GM06990 (cell line): ENCODE measurements around the gene TSPAN6.

Experiments
- DNase-seq: peaks from one replicate; pipeline ENCODE4 v3.0.0-alpha.2; 2011; ENCODE audit not compliant: insufficient read length; ENCODE audit errors: extremely low read depth
- H3K27me3 ChIP-seq: replicated peaks from 2 replicates; pipeline ENCODE4 v1.6.0; 2011; ENCODE audit warnings: low read length; ENCODE audit not compliant: control insufficient read depth, insufficient read depth
- H3K36me3 ChIP-seq: 2 replicates; pipeline ENCODE4 v1.5.1; 2011; ENCODE audit warnings: low read length; ENCODE audit not compliant: control insufficient read depth, insufficient read depth
- H3K4me3 ChIP-seq: replicated peaks from 2 replicates; pipeline ENCODE4 v1.5.1; 2011; ENCODE audit warnings: low read depth, mild to moderate bottlenecking, control low read depth, low read length
- CTCF ChIP-seq: IDR thresholded peaks from 2 replicates; pipeline ENCODE4 v1.5.1; 2011; ENCODE audit warnings: low read length, control low read depth, mild to moderate bottlenecking, inconsistent platforms; ENCODE audit not compliant: insufficient read depth, poor library complexity, severe bottlenecking

The TSPAN6 gene

GRCh38 chrX:100647095-100647494 is 10.5 kb upstream of the TSPAN6 start:
- DNase-seq = no peak
- no peak for TF ChIP-seq CTCF
- no peak overlapping the region for H3K4me3 ChIP-seq
- no peaks in the 10 kb centered on the region; the same call in 1 of the 2 replicates for H3K27me3 ChIP-seq
- H3K36me3 ChIP-seq = no peaks in the 10 kb centered on the region

DNA sequence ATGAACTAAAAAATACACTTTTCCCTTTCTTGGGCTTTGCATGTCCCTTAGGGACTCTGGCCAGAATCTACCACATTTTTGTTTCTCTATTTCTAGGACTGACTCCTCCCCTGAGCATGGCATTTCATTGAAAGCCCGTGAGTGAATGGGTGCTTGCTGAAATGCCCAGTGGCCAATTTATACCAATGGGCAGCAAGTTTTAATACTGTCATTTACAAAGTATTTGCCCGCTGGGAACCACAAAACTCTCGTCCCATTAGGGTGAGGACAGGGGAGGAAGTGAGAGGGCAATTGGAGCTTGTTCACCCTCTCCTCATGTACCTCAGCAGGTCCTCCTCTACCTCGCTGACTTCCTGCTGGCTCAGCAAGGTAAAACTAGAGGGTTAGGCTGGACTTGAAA is 8.5 kb upstream of the TSPAN6 start:
- no peaks in the 10 kb centered on the region; the same call in 1 of the 2 replicates for H3K27me3 ChIP-seq
- no peaks in the 10 kb centered on the region for H3K36me3 ChIP-seq
- H3K4me3 ChIP-seq = no peak overlapping the region
- TF ChIP-seq CTCF = no peak
- no peak for DNase-seq

GRCh38 chrX:100643956-100644860 is 7.6 kb upstream of the TSPAN6 start, which contains the start of gene SRPX2:
SRPX2 (plus strand) TSS chrX:100644199; CDS start chrX:100646323, 2,124 bp downstream.
- no peak for DNase-seq
- H3K4me3 ChIP-seq = no peak within 1 kb of the TSS
- no peak for TF ChIP-seq CTCF
- H3K27me3 ChIP-seq = no peaks in the 10 kb centered on the region; the same call in 1 of the 2 replicates
- H3K36me3 ChIP-seq = no peaks in the 10 kb centered on the region

- Histone ChIP-seq H3K36me3 (no peaks in the 10 kb centered on the region), H3K27me3 (no peaks in the 10 kb centered on the region; the same call in 1 of the 2 replicates), H3K4me3 (no peak overlapping the region)
- no peak for TF ChIP-seq CTCF
- no peak for DNase-seq
These were observed 6.6 kb upstream of the TSPAN6 start for GRCh38 chrX:100643212-100643611.

- no peak overlapping the region for H3K4me3 ChIP-seq
- no peaks in the 10 kb centered on the region; the same call in 1 of the 2 replicates for H3K27me3 ChIP-seq
- no peak for TF ChIP-seq CTCF
- no peaks in the 10 kb centered on the region for H3K36me3 ChIP-seq
- DNase-seq = no peak
These were observed 5.7 kb upstream of the TSPAN6 start for GRCh38 chrX:100642290-100642689.
